PC-9 (cell line): Measurements from ENCODE around the gene PFAS. TPM values are rescaled to one million over a fixed set of nuclear protein-coding genes. Genes with fewer than 3 reads are reported as not detected.

Experiments
- BruUV-seq: library from RNA; stranded (reverse); fragments of 400-500 nt; replicated peaks from 2 replicates; lab custom pipeline; 2021; lab: Mats Ljungman, UMichigan
- CTCF ChIA-PET: fragments of 300-600 bp; sonication (Branson Sonifier 250); formaldehyde crosslinking; loops from one replicate; lab custom pipeline; 2022; ENCODE audit warnings: antibody characterized with exemption; lab: Charles Lee
- POLR2A ChIA-PET: fragments of 300-600 bp; sonication (Branson Sonifier 250); formaldehyde crosslinking; loops from one replicate; lab custom pipeline; 2022; ENCODE audit warnings: antibody characterized with exemption; ENCODE audit not compliant: unreplicated experiment; lab: Charles Lee
- DNase-seq, 2 experiments: peaks; one replicate each; pipeline versions ENCODE4 v3.0.0 to v3.0.0-alpha.2; 2015 to 2022; ENCODE audit warnings: mixed read lengths in 1 of 2
- H2AFZ ChIP-seq: fragments of 200-600 bp; sonication (generic); 2 replicates; pipeline ENCODE4 v1.8.1; 2017; ENCODE audit warnings: antibody characterized with exemption
- H3F3A ChIP-seq: fragments of 200-600 bp; sonication (generic); 2 replicates; pipeline ENCODE4 v1.8.1; 2017; ENCODE audit warnings: antibody characterized with exemption, mild to moderate bottlenecking, low read depth; ENCODE audit not compliant: insufficient read depth
- H3K27ac ChIP-seq: fragments of 200-600 bp; sonication (generic); 2 replicates; pipeline ENCODE4 v1.6.1; 2016; ENCODE audit warnings: mixed run types
- H3K27me3 ChIP-seq: fragments of 200-600 bp; sonication (generic); 2 replicates; pipeline ENCODE4 v1.6.1; 2016; ENCODE audit warnings: low read depth, mixed run types; ENCODE audit not compliant: insufficient read depth
- H3K36me3 ChIP-seq: fragments of 200-600 bp; sonication (generic); 2 replicates; pipeline ENCODE4 v1.6.1; 2016; ENCODE audit warnings: low read depth, mixed run types
- H3K4me1 ChIP-seq: fragments of 200-600 bp; sonication (generic); replicated peaks from 2 replicates; pipeline ENCODE4 v1.6.1; 2016; ENCODE audit warnings: mixed run types; ENCODE audit not compliant: insufficient read depth
- H3K4me2 ChIP-seq: fragments of 200-600 bp; sonication (generic); 2 replicates; pipeline ENCODE4 v1.6.1; 2017; ENCODE audit warnings: mixed run types
- H3K4me3 ChIP-seq: fragments of 200-600 bp; sonication (generic); 2 replicates; pipeline ENCODE4 v1.6.1; 2016; ENCODE audit warnings: mixed run types
- H3K79me2 ChIP-seq: fragments of 200-600 bp; sonication (generic); 2 replicates; pipeline ENCODE4 v1.6.1; 2017; ENCODE audit warnings: low read depth, mixed run types
- H3K9me2 ChIP-seq: fragments of 200-600 bp; sonication (generic); 2 replicates; pipeline ENCODE4 v1.8.1; 2017; ENCODE audit warnings: mild to moderate bottlenecking; ENCODE audit not compliant: insufficient read depth
- H3K9me3 ChIP-seq: fragments of 200-600 bp; sonication (generic); 2 replicates; pipeline ENCODE4 v1.8.1; 2016; ENCODE audit warnings: low read depth; ENCODE audit not compliant: insufficient read depth
- H4K20me1 ChIP-seq: fragments of 200-600 bp; sonication (generic); 2 replicates; pipeline ENCODE4 v1.8.1; 2017; ENCODE audit not compliant: insufficient read depth
- CTCF ChIP-seq: fragments of 200-600 bp; sonication (generic); conservative IDR thresholded peaks from 2 replicates; pipeline ENCODE4 v1.6.1; 2017; ENCODE audit warnings: mixed run types, antibody characterized with exemption, mild to moderate bottlenecking, moderate library complexity
- EZH2 ChIP-seq: fragments of 200-600 bp; sonication (generic); IDR thresholded peaks from 2 replicates; pipeline ENCODE4 v1.8.0; 2017; ENCODE audit warnings: antibody characterized with exemption, low read depth
- intact Hi-C: fragments of 100-400 bp; cut with micrococcal nuclease; formaldehyde crosslinking; loops from one replicate; pipeline ENCODE4 v1.10.0; 2022; ENCODE audit not compliant: unreplicated experiment
- total RNA-seq: library from RNA; stranded (reverse); gene quantifications from 2 replicates; pipeline ENCODE4 v1.2.3, GENCODE V29; 2021

The PFAS gene
- total RNA-seq, 1 experiment from 2014 or later: 68.2 TPM

GRCh38 chr17:8206536-8206935, 42.6 kb upstream of the PFAS start:
- Histone ChIP-seq H3K9me2 (no peaks in the 10 kb centered on the region), H2AFZ (no peak overlapping the region), H3K4me2 (no peak overlapping the region), H3K4me3 (no peak overlapping the region), H3K4me1 (peaks cover 12% of the 10 kb centered on the region), H3K27me3 (no peaks in the 10 kb centered on the region), H3K36me3 (no peaks in the 10 kb centered on the region), H3K9me3 (no peaks in the 10 kb centered on the region), H3K79me2 (peaks cover 28% of the 10 kb centered on the region), H3K27ac (no peak overlapping the region), H3F3A (peaks cover 10% of the 10 kb centered on the region; the same call in 1 of the 2 replicates), H4K20me1 (no peaks in the 10 kb centered on the region)
- ChIA-PET CTCF (no interaction called here), POLR2A (no interaction called here)
- intact Hi-C loops: no loop called here
- TF ChIP-seq EZH2 (no peak), CTCF (no peak)
- no TSS peak for BruUV-seq
- DNase-seq: no peak

- H3F3A ChIP-seq: peaks cover 13% of the 10 kb centered on the region; the same call in 1 of the 2 replicates
- BruUV-seq: TSS peak; percentile 80
Observed at GRCh38 chr17:8209907-8210760, 39.0 kb upstream of the PFAS start, which contains the start of gene AURKB. TSS of gene AURKB (minus strand) at chr17:8210575. CDS start at chr17:8210224, 351 bp downstream.

More at GRCh38 chr17:8209907-8210760, 39.0 kb upstream of the PFAS start, which contains the start of gene AURKB:
- H4K20me1 ChIP-seq: no peaks in the 10 kb centered on the region
- ChIA-PET POLR2A (interaction anchor here (0.6 to 1.8 kb wide), 15 partner anchors 9 to 909 kb away, joined by 3 to 28 read pairs (median 8); partner anchors contain the start of gene CTC1), CTCF (interaction anchor here (0.5 to 1.0 kb wide), 4 partner anchors 11 to 173 kb away, joined by 3 to 7 read pairs (median 5); no protein-coding TSS in a partner anchor)
- peak within 1 kb of the TSS; percentile 87 for H2AFZ ChIP-seq
- peak within 1 kb of the TSS; percentile 70 for H3K4me3 ChIP-seq
- H3K36me3 ChIP-seq: no peaks in the 10 kb centered on the region
- peak within 1 kb of the TSS; percentile 75 for H3K4me2 ChIP-seq
- H3K9me2 ChIP-seq: no peaks in the 10 kb centered on the region
- peaks cover 28% of the 10 kb centered on the region for H3K79me2 ChIP-seq
- H3K27me3 ChIP-seq: no peaks in the 10 kb centered on the region
- DNase-seq: peak; percentile 84 to 96
- intact Hi-C loops: loop anchor here (1.0 kb wide), 1 partner anchor 10 kb away; no protein-coding TSS in a partner anchor
- peak within 1 kb of the TSS; percentile 55 for H3K27ac ChIP-seq
- peaks cover 12% of the 10 kb centered on the region for H3K4me1 ChIP-seq
- TF ChIP-seq CTCF (no peak), EZH2 (no peak)
- H3K9me3 ChIP-seq: no peaks in the 10 kb centered on the region
